ENCODE data around the gene ZNF248. TPM values are rescaled to one million over a fixed set of nuclear protein-coding genes. Genes with fewer than 3 reads are reported as not detected.

Gene ZNF248
- total RNA-seq, 1 donor from 2014 or later: 3.9 TPM

GRCh38 chr10:37855636-37856035 lies 1.8 kb downstream of the ZNF248 start:
- Mint-ChIP-seq H3K36me3 (ENCODE audit: unreplicated experiment) (peaks cover 2% of the 10 kb centered on the region), H3K9me3 (ENCODE audit: unreplicated experiment) (peaks cover 21% of the 10 kb centered on the region), H3K27ac (ENCODE audit: unreplicated experiment) (no peak overlapping the region), H3K4me1 (ENCODE audit: unreplicated experiment) (peaks cover 11% of the 10 kb centered on the region), H3K4me3 (ENCODE audit: unreplicated experiment) (no peak overlapping the region), H3K27me3 (ENCODE audit: unreplicated experiment) (no peaks in the 10 kb centered on the region)
- TF ChIP-seq CTCF (IDR thresholded peaks at IDR 0.05): no peak
- no peak for DNase-seq (ENCODE audit: extremely low spot score, unreplicated experiment)

GRCh38 chr10:37854626-37855025 lies 2.8 kb downstream of the ZNF248 start:
- no peak overlapping the region for H3K4me3 Mint-ChIP-seq (ENCODE audit: unreplicated experiment)
- H3K9me3 Mint-ChIP-seq (ENCODE audit: unreplicated experiment): peaks cover 14% of the 10 kb centered on the region

GRCh38 chr10:37844644-37845043 lies 12.8 kb downstream of the ZNF248 start:
- no peak for TF ChIP-seq CTCF (IDR thresholded peaks at IDR 0.05)
- no peak for DNase-seq (ENCODE audit: extremely low spot score, unreplicated experiment)
- no peaks in the 10 kb centered on the region for H3K4me1 Mint-ChIP-seq (ENCODE audit: unreplicated experiment)
- peaks cover 2% of the 10 kb centered on the region for H3K36me3 Mint-ChIP-seq (ENCODE audit: unreplicated experiment)
- no peak overlapping the region for H3K4me3 Mint-ChIP-seq (ENCODE audit: unreplicated experiment)
- peaks cover 31% of the 10 kb centered on the region for H3K9me3 Mint-ChIP-seq (ENCODE audit: unreplicated experiment)
- H3K27ac Mint-ChIP-seq (ENCODE audit: unreplicated experiment): no peak overlapping the region
- H3K27me3 Mint-ChIP-seq (ENCODE audit: unreplicated experiment): no peaks in the 10 kb centered on the region

More at GRCh38 chr10:37854626-37855025, 2.8 kb downstream of the ZNF248 start:
- no peaks in the 10 kb centered on the region for H3K27me3 Mint-ChIP-seq (ENCODE audit: unreplicated experiment)
- H3K27ac Mint-ChIP-seq (ENCODE audit: unreplicated experiment): no peak overlapping the region
- TF ChIP-seq CTCF (IDR thresholded peaks at IDR 0.05): no peak
- no peak for DNase-seq (ENCODE audit: extremely low spot score, unreplicated experiment)
- H3K4me1 Mint-ChIP-seq (ENCODE audit: unreplicated experiment): peaks cover 11% of the 10 kb centered on the region
- H3K36me3 Mint-ChIP-seq (ENCODE audit: unreplicated experiment): peaks cover 2% of the 10 kb centered on the region

- DNase-seq (ENCODE audit: extremely low spot score, unreplicated experiment): no peak
- H3K36me3 Mint-ChIP-seq (ENCODE audit: unreplicated experiment): peaks cover 15% of the 10 kb centered on the region
- H3K4me1 Mint-ChIP-seq (ENCODE audit: unreplicated experiment): no peaks in the 10 kb centered on the region
- H3K27me3 Mint-ChIP-seq (ENCODE audit: unreplicated experiment): no peaks in the 10 kb centered on the region
- H3K9me3 Mint-ChIP-seq (ENCODE audit: unreplicated experiment): peaks cover 65% of the 10 kb centered on the region
- H3K4me3 Mint-ChIP-seq (ENCODE audit: unreplicated experiment): no peak overlapping the region
- no peak overlapping the region for H3K27ac Mint-ChIP-seq (ENCODE audit: unreplicated experiment)
- TF ChIP-seq CTCF (IDR thresholded peaks at IDR 0.05): no peak
Measured at GRCh38 chr10:37839243-37839642, 18.2 kb downstream of the ZNF248 start.

- DNase-seq (ENCODE audit: extremely low spot score, unreplicated experiment): no peak
- no peak overlapping the region for H3K4me3 Mint-ChIP-seq (ENCODE audit: unreplicated experiment)
- TF ChIP-seq CTCF (IDR thresholded peaks at IDR 0.05): no peak
Measured at GRCh38 chr10:37831495-37832333, 25.7 kb downstream of the ZNF248 start.

More at GRCh38 chr10:37831495-37832333, 25.7 kb downstream of the ZNF248 start:
- Mint-ChIP-seq H3K27ac (ENCODE audit: unreplicated experiment) (no peak overlapping the region), H3K27me3 (ENCODE audit: unreplicated experiment) (no peaks in the 10 kb centered on the region), H3K9me3 (ENCODE audit: unreplicated experiment) (peaks cover 85% of the 10 kb centered on the region), H3K36me3 (ENCODE audit: unreplicated experiment) (peaks cover 60% of the 10 kb centered on the region), H3K4me1 (ENCODE audit: unreplicated experiment) (no peaks in the 10 kb centered on the region)

Data from osteocyte (in vitro differentiated cells).